ENCODE data around the gene ZNF423.

DNA sequence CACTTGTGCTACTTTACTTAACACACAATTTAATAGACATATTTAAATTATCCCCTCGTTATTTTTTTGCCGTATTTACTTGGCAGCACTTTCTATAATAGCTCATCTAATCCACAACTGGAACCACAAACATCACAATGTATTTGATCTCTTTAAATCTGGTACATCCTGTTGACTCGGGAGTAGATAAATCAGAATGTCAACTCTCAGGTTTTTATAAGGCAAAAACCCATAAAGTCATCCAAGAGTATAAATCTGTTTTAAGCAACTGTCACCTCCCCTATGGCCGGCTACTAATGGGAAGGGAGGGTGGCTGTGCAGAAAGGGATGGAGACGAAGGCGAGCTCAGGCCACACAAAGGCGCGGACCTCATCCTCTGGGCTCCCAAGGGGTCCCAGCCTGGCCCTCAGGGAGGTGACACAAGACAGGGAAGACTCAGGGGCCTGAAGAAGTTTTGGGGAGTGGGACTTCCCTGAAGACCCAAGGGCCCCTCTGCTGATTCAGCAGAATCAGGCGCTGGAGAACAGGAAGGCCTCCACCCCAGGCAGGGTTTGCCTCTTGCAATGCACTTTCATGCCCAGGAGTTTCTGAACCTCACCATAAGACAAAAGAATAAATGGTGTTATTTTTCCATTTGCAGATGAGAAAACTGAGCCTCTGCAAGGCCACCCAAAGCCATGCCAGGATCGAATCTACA is 122.5 kb downstream of the ZNF423 start:
- TF ChIP-seq GATA2 (IDR thresholded peaks at IDR 0.05; ENCODE audit: low read depth, low read length), result no peak
- TF ChIP-seq GATA3 (IDR thresholded peaks at IDR 0.05; ENCODE audit: low read depth, low read length), result no peak

All from SH-SY5Y (cell line).